NCI-H446 treated with DMSO at 0.1 percent for 48 hours (cell line): Measurements from ENCODE around the gene PGF.

Experiments used
- DNase-seq: peaks from one replicate; lab custom pipeline; 2025; lab: John Stamatoyannopoulos, UW

PGF gene

GRCh38 chr14:74918380-74918779 is 37.0 kb downstream of the PGF start:
- no peak for DNase-seq

GRCh38 chr14:74917646-74918081 is 37.7 kb downstream of the PGF start:
- DNase-seq = no peak

DNA sequence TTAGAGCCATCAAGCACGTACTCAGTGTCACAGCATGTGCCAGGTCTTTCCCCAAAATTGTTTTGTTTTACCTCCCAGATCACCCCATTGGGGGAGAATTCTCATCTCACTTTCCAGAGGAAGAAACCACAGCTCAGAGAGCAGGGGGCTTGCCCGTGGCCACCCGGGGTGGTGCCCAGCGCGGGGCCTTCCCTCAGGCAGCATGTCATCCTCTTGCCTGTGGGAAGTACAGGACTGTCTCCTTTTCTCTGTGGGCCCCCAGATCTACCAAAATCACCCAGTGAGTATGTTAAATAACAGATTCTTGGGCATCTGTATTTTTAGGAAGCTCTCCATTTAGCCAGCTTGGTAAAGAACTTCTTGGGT is 38.2 kb downstream of the PGF start:
- no peak for DNase-seq

DNA sequence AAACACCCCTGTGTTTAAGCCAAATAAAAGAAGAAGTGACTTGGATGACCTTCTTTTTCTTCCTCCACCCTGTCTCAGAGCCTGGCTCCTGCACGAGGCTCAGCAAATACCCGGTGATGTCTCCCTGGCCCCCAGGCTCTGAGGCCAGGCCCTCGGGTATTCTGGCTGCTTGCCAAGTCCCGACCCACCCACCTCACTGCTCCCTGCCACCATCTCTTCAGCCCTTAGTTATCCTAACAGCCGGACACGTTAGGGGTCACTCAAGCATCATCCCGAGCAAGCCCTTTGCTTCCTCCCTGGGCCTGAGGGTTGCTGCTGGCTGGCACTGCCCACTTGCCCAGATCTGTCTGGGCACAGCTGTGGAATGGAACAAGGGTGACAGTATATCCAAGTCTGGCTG is 39.6 kb downstream of the PGF start:
- no peak for DNase-seq

GRCh38 chr14:74915426-74915825 is 40.0 kb downstream of the PGF start:
- DNase-seq = no peak

- DNase-seq = no peak
Measured at GRCh38 chr14:74913986-74914573, 41.3 kb downstream of the PGF start.

GRCh38 chr14:74913393-74913910 is 41.9 kb downstream of the PGF start:
- DNase-seq = no peak

DNA sequence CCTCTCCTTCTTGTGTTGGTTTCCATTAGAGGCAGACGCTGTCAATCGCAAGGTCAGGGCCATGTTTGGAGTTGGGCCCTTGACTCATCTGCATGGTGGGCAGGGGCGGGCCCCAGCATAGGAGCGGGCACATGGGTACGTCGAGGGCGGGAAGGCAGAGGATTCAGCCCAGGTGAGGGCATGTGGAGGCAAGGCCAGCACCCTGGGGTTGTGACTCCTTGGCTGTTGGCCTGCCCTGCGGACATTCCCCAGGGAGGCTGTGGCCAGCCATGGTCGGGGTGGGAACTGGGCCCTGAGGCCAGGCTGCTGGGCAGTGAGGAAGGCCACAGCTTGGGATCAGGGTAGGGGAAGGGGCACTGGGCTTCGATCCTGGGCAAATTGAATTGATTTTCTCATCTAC is 42.6 kb downstream of the PGF start:
- DNase-seq = no peak

DNA sequence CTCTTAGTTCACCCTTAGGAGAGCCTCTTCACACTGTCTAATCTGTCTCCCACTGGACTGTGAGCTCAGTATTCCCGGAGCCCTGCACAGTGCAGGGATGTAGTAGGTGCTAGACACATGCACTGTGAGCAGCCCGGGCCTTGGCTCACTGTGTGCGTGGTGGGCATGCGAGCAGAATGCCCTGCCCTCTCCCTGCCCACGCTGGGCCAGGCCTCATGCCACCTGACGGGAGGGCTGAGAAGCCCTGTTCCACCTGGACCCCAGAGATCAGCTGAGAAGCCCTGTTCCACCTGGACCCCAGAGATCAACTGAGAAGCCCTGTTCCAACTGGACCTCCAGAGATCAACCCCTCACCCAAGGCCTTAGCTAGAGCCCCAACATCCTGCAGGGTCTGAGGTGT is 43.3 kb downstream of the PGF start:
- DNase-seq = no peak

GRCh38 chr14:74911704-74912103 is 43.7 kb downstream of the PGF start:
- no peak for DNase-seq

GRCh38 chr14:74911221-74911620 is 44.2 kb downstream of the PGF start:
- no peak for DNase-seq

DNA sequence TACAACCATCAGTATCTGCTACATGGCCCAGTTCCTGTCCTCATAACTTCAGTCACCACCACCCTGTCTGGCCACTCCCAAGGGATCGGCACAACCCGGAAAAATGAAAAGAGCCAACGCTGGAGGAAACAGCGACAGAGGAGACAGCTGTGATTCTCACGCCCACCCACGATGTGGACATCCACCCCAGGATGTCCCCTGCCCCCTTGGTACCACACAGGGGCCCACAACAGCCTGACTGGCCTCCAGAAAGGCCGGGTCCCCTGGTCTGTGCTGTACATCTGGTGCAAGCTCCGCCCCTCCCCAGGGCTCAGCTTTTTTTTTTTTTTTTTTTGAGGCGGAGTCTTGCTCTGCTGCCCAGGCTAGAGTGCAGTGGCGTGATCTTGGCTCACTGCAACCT is 44.8 kb downstream of the PGF start:
- DNase-seq = no peak

DNA sequence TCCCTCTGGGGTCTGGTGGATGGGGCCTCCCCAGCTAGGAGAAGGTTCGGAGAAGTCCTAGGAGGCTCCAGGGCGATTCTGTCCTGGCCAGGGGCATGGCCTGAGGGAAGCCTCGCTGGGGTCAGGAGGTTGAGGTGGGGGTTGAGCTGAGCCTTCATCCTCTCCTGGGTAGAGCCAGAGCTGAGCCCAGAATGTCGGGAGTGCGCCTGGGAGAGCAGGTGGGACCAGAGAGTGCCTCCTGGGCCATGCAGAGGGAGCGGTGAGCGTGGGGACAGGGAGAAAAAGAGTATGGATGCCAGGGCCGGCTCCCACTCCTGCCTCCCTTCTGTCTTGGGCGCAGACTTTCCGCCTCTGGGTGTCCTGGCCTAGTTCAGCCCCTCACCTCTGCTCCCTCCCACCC is 45.5 kb downstream of the PGF start:
- no peak for DNase-seq

DNA sequence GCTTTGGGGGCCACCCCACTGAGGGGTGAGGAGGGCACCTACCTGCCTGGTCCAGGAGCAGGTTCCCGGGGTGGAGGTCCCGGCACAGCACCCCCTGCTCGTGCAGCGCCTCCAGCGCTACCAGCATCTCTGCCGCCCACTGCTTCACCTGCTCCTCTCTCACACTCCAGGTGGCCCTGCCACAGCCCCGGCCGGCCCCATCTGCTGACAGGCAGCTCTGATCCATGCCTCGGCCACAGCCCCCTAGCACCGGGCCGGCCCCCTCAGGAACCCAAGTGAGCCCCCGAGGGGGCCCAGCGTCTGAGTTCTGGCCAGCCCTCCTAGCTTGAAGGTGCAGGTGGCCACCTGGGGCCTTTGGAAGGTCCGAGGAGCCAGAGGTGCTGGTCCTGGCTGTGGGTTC is 45.9 kb downstream of the PGF start:
- DNase-seq = no peak

DNA sequence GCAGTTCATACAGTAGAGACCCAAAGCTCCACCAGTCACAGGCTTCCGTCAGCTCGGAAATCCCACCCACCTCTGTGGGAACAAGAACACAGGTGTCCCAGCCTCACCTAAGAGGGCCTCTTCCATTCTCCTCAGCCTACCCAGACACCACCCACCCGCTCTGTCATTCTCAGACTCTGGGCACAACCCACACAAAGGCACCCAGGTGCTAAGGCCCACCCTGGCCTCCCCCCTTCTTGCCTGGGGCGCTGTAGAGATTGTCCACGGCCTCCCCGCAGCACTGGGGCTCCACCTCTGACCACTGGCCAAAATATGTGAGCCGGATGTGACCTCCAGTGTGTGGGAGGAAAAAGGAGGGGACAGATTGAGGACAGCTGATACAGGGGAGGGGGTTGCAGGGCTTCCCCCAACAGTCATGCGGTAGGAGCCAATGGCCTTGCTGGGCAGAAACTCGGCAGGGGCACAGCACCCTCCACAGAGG is 46.5 kb downstream of the PGF start:
- DNase-seq = no peak

GRCh38 chr14:74907744-74908143 is 47.7 kb downstream of the PGF start:
- DNase-seq = no peak

GRCh38 chr14:74906925-74907521 is 48.4 kb downstream of the PGF start:
- DNase-seq = no peak

- no peak for DNase-seq
Measured at GRCh38 chr14:74905595-74906142, 49.7 kb downstream of the PGF start.

GRCh38 chr14:74904635-74905503 is 50.5 kb downstream of the PGF start:
- DNase-seq = no peak

DNA sequence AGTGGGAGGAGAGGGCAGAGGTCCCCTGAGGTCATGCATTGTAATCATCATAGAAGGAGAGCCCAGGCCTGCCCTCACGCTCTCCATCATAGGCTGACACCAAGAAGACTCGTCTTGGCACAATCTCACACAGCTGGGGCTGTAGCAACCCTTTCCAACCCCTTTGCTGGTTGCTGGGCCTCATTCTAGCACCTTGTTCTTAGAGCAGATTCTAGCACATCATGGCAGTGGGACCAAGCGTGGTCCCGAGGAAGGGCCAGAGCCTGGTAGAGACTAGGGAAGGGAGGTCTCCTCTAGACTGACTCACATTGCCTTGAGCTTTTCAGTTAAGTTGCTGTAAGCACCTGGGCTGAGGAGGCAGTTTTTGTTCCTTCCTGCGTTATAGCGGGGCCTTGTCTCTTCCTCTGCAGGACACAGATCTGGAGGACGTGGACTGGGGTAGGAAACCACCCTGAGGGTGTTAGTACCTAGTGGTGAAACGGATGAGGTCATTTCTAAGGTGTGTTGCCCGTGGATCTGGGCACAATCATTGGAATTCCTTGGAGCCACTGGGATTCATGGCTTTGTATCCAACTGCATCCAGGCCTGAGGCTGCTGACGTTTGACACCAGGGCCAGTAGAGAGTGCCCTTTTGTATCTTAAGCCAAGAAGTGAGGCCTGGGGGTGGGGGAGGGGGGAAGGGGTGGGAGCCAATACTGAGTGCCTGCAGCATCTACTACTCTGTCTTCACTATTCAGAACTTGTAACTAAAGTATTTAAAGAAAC is 52.3 kb downstream of the PGF start:
- no peak for DNase-seq

DNA sequence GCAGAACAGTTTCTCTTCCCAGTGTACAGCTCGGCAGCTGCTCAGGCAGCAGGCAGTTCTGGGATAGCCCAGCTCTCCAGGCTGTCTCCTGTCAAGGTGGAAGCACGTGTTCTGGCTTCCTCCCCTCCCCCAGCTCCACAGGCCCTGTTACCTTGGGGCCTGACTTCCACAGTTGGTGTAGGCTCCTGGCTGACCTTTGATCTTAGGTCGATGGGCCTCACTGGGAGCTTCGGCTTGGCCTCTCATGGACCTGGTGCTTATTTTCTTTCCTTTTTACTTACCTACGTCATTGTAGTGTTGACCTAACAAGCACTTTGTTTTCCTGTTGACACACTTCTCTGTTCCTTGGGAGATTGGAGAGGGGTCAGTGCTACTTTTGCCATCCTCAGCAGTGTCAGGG is 56.7 kb downstream of the PGF start:
- DNase-seq = no peak

DNA sequence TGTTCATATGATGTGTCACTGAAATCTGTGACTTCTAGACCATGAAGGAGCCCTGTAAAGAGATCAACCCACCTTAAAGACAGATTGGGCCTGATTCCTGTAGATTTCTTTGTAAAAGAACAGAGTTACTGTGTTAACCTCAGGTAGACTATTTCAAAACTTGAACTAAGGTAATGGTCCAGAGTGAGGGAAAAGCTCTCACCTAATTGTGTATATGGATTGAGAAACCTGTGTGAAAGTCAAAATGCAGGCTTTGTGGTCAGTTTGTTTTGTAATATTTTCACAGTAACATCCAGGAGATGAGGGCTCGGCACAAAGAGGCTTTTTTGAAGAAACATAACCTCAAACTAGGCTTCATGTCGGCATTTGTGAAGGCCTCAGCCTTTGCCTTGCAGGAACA is 57.3 kb downstream of the PGF start:
- no peak for DNase-seq
